ENCODE measurements around the gene SNX9. TPM values are rescaled to one million over a fixed set of nuclear protein-coding genes. Genes with fewer than 3 reads are reported as not detected.
"Not testable (repeated sequence)": the region's sequence is repeated elsewhere in the genome, so short reads cannot be mapped to it uniquely, and the experiment has no call there.

SNX9 gene
- total RNA-seq, 1 donor from 2014 or later: 34.4 TPM

- intact Hi-C loops (cut with DNase I): no loop called here
- no peak for ATAC-seq (ENCODE audit: poor library complexity)
- no peak for DNase-seq
These were observed 26.4 kb downstream of the SNX9 start for GRCh38 chr6:157849288-157850017.

- DNase-seq (no peak), ATAC-seq (ENCODE audit: poor library complexity) (peak; percentile 27)
- intact Hi-C loops (cut with DNase I): no loop called here
These were observed 27.0 kb downstream of the SNX9 start for GRCh38 chr6:157850030-157850429.

- DNase-seq (no peak), ATAC-seq (ENCODE audit: poor library complexity) (no peak)
- intact Hi-C loops (cut with DNase I): no loop called here
These were observed 30.2 kb downstream of the SNX9 start for GRCh38 chr6:157853018-157853805.

GRCh38 chr6:157853902-157854502 lies 31.0 kb downstream of the SNX9 start:
- ATAC-seq (ENCODE audit: poor library complexity) (no peak), DNase-seq (no peak)
- intact Hi-C loops (cut with DNase I): no loop called here

- DNase-seq (no peak), ATAC-seq (ENCODE audit: poor library complexity) (no peak)
- intact Hi-C loops (cut with DNase I): no loop called here
These were observed 32.3 kb downstream of the SNX9 start for GRCh38 chr6:157855325-157855724.

- intact Hi-C loops (cut with DNase I); DNase-seq; ATAC-seq (ENCODE audit: poor library complexity): not testable (repeated sequence)
These were observed 32.8 kb downstream of the SNX9 start for GRCh38 chr6:157855804-157856203.

- DNase-seq; intact Hi-C loops (cut with DNase I); ATAC-seq (ENCODE audit: poor library complexity): not testable (repeated sequence)
These were observed 35.6 kb downstream of the SNX9 start for GRCh38 chr6:157858664-157859063.

GRCh38 chr6:157859775-157860504 lies 36.9 kb downstream of the SNX9 start:
- intact Hi-C loops (cut with DNase I): loop anchor here (10.0 kb wide), 1 partner anchor 105 kb away; no protein-coding TSS in a partner anchor
- DNase-seq: no peak
- ATAC-seq (ENCODE audit: poor library complexity): no peak

GRCh38 chr6:157860505-157860991 lies 37.5 kb downstream of the SNX9 start:
- ATAC-seq (ENCODE audit: poor library complexity) (no peak), DNase-seq (no peak)
- intact Hi-C loops (cut with DNase I): loop anchor here (10.0 kb wide), 1 partner anchor 106 kb away; no protein-coding TSS in a partner anchor

GRCh38 chr6:157861184-157861583 lies 38.1 kb downstream of the SNX9 start:
- no peak for ATAC-seq (ENCODE audit: poor library complexity)
- intact Hi-C loops (cut with DNase I): loop anchor here (10.0 kb wide), 1 partner anchor 106 kb away; no protein-coding TSS in a partner anchor
- no peak for DNase-seq

- intact Hi-C loops (cut with DNase I): loop anchor here (10.0 kb wide), 1 partner anchor 107 kb away; no protein-coding TSS in a partner anchor
- peak; percentile 53 for ATAC-seq (ENCODE audit: poor library complexity)
These were observed 38.8 kb downstream of the SNX9 start for GRCh38 chr6:157861814-157862213.

GRCh38 chr6:157862706-157863105 lies 39.7 kb downstream of the SNX9 start:
- intact Hi-C loops (cut with DNase I): loop anchor here (10.0 kb wide), 1 partner anchor 108 kb away; no protein-coding TSS in a partner anchor
- ATAC-seq (ENCODE audit: poor library complexity) (no peak), DNase-seq (no peak)

More at GRCh38 chr6:157861814-157862213, 38.8 kb downstream of the SNX9 start:
- DNase-seq: no peak

GRCh38 chr6:157864185-157864761 lies 41.2 kb downstream of the SNX9 start:
- no peak for DNase-seq
- no peak for ATAC-seq (ENCODE audit: poor library complexity)
- intact Hi-C loops (cut with DNase I): loop anchor here (10.0 kb wide), 1 partner anchor 109 kb away; no protein-coding TSS in a partner anchor

GRCh38 chr6:157865249-157865648 lies 42.2 kb downstream of the SNX9 start:
- ATAC-seq (ENCODE audit: poor library complexity) (no peak), DNase-seq (no peak)
- intact Hi-C loops (cut with DNase I): loop anchor here (10.0 kb wide), 1 partner anchor 110 kb away; no protein-coding TSS in a partner anchor

GRCh38 chr6:157867155-157867559 lies 44.1 kb downstream of the SNX9 start:
- no peak for ATAC-seq (ENCODE audit: poor library complexity)
- intact Hi-C loops (cut with DNase I): loop anchor here (10.0 kb wide), 1 partner anchor 112 kb away; no protein-coding TSS in a partner anchor

GRCh38 chr6:157867981-157868380 lies 44.9 kb downstream of the SNX9 start:
- intact Hi-C loops (cut with DNase I): loop anchor here (10.0 kb wide), 1 partner anchor 113 kb away; no protein-coding TSS in a partner anchor

More at GRCh38 chr6:157867155-157867559, 44.1 kb downstream of the SNX9 start:
- no peak for DNase-seq

GRCh38 chr6:157868835-157869234 lies 45.8 kb downstream of the SNX9 start:
- intact Hi-C loops (cut with DNase I): loop anchor here (10.0 kb wide), 1 partner anchor 114 kb away; no protein-coding TSS in a partner anchor
- ATAC-seq (ENCODE audit: poor library complexity) (no peak), DNase-seq (no peak)

More at GRCh38 chr6:157867981-157868380, 44.9 kb downstream of the SNX9 start:
- DNase-seq (no peak), ATAC-seq (ENCODE audit: poor library complexity) (no peak)
